Dendritic cell treated with granulocyte-macrophage colony-stimulating factor and Interleukin-4, amounts not matched to agents 40 ng/mL and 50 ng/mL, for 4 days (primary cell): ENCODE data around the gene ABI3BP.

Experiments used
- H3K27ac Mint-ChIP-seq: one replicate; pipeline ENCODE4 v1.8.0; 2022; ENCODE audit warnings: mild to moderate bottlenecking, mixed read lengths
- H3K27me3 Mint-ChIP-seq: one replicate; pipeline ENCODE4 v1.8.0; 2022; ENCODE audit warnings: mild to moderate bottlenecking, mixed read lengths
- H3K36me3 Mint-ChIP-seq: one replicate; pipeline ENCODE4 v1.8.0; 2022; ENCODE audit warnings: low read depth, mixed read lengths
- H3K4me1 Mint-ChIP-seq: one replicate; pipeline ENCODE4 v1.8.0; 2022; ENCODE audit warnings: low read depth, mixed read lengths
- H3K4me3 Mint-ChIP-seq: one replicate; pipeline ENCODE4 v1.8.0; 2022; ENCODE audit warnings: mild to moderate bottlenecking, moderate library complexity, mixed read lengths
- H3K9me3 Mint-ChIP-seq: one replicate; pipeline ENCODE4 v1.8.0; 2022; ENCODE audit warnings: mixed read lengths
- intact Hi-C: fragments of 100-400 bp; cut with micrococcal nuclease; formaldehyde crosslinking; loops from one replicate; pipeline ENCODE4 v1.15.0; 2022

Gene ABI3BP

DNA sequence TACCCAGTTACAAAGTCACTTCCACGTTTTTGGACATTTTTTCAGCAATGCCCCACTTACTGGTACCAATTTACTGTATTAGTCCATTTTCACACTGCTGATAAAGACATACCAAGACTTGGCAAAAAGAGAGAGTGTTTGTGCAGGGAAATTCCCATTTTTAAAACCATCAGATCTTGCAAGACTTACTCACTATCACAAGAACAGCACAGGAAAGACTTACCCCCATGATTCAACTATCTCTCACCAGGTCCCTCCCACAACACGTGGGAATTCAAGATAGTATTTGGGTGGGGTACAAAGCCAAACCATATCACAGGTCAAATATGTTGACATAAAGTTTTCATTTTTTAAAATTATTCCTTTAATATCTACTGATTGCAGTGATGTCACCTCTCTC lies 16.2 kb upstream of the ABI3BP start:
- Mint-ChIP-seq H3K27ac (no peak overlapping the region), H3K27me3 (no peaks in the 10 kb centered on the region), H3K36me3 (no peaks in the 10 kb centered on the region), H3K4me3 (no peak overlapping the region), H3K9me3 (peaks cover 80% of the 10 kb centered on the region), H3K4me1 (no peaks in the 10 kb centered on the region)
- intact Hi-C loops: no loop called here

DNA sequence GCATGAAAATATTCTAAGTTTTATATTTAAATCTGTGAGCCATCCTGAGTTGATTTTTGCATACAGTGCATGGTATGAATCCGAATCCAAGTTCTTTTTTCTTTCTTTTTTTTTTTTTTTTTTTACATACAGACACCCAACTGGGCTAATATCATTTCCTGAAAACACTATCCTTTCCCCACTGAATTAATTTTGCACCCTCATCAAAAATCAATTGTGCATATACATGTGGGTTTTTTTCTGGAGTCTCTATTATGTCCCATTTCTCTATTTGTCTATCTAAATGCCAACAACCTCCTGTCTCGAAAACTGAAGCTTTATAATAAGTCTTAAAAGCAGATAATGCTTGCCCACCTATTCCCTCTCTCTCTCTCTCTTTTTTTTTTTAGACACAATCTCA lies 5.9 kb upstream of the ABI3BP start:
- H3K9me3 Mint-ChIP-seq: no peaks in the 10 kb centered on the region
- H3K27me3 Mint-ChIP-seq: no peaks in the 10 kb centered on the region
- H3K27ac Mint-ChIP-seq: no peak overlapping the region
- H3K4me3 Mint-ChIP-seq: no peak overlapping the region
- no peaks in the 10 kb centered on the region for H3K4me1 Mint-ChIP-seq
- H3K36me3 Mint-ChIP-seq: no peaks in the 10 kb centered on the region
- intact Hi-C loops: no loop called here

DNA sequence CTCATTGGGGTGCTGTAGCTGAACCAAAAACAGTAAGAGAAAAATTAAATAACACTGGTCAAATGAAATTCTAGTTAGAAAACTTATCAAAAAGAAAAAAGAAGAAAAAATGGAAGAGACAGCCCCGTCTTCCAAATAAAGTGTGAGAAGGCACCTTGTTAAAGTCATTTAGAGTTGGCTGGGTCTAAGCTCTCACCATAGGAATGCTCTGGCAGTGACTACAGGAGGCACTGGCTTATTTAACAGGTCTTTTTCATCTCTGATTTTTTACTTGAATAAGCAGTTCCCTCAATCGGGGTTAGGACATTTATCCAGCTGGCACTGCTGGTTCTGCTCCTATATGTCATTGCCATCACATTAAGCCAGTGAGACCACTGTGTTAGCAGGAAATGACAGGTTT lies 1.6 kb upstream of the ABI3BP start:
- H3K9me3 Mint-ChIP-seq: no peaks in the 10 kb centered on the region
- H3K27ac Mint-ChIP-seq: no peak overlapping the region
- H3K4me1 Mint-ChIP-seq: no peaks in the 10 kb centered on the region
- H3K27me3 Mint-ChIP-seq: peaks cover 3% of the 10 kb centered on the region
- no peak overlapping the region for H3K4me3 Mint-ChIP-seq
- H3K36me3 Mint-ChIP-seq: no peaks in the 10 kb centered on the region
- intact Hi-C loops: no loop called here

DNA sequence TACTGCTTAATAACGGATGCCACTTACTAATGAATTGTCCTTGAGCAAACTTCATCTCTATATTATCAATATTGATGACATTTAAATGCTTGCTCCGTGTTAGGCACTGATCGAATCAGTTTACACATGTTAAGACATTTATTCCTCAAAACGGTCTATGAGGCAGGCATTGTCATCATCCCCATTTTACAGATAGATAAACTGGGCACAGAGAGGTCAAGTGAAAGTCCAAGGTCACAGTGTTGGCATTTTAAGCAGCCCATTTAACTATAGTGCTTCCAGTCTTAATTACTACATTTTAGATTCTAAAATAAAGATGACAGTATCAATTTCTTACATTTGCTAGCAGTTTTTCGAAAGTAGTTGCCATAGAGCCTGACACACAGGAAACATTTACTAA lies 966 bp upstream of the ABI3BP start:
- no peaks in the 10 kb centered on the region for H3K36me3 Mint-ChIP-seq
- intact Hi-C loops: no loop called here
- no peak overlapping the region for H3K4me3 Mint-ChIP-seq
- peaks cover 3% of the 10 kb centered on the region for H3K27me3 Mint-ChIP-seq
- H3K4me1 Mint-ChIP-seq: no peaks in the 10 kb centered on the region
- H3K27ac Mint-ChIP-seq: no peak overlapping the region
- no peaks in the 10 kb centered on the region for H3K9me3 Mint-ChIP-seq

DNA sequence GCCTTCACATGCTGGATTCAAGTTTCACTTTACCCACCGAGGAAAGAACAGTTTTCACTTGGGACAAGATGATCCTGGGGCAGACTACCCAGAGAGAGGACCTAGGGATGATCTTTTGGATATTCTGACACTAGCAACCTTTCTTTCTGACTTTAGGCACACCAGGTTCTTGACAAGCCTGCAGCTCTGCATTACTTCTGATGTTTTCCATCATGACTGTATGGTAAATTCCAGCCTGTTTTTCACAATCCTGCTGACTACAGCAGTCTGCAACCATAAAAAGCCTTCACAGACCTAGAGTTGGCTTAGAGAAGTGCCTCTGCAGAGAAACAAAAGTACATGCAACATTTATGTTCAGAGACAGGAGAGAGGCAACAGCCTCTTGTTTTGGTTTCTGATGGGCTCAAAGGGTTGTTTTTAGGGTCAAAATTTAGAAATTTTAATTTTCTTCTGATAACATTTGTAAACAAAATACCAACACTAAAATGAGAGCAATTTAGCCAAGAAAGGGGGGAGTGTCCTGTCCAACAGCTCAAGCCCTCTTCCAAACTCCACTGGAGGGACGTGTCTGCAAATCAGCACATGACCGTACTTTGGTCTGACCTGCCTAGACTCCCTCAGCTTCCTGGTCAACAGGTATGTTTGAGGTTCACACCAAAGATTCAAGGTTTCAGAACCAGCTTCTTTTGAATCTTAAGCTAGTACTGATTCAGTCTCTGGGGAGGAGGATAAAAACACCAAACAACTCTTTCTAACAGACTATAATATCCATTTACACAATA lies 799 bp downstream of the ABI3BP start:
- no peaks in the 10 kb centered on the region for H3K9me3 Mint-ChIP-seq
- intact Hi-C loops: no loop called here
- peaks cover 3% of the 10 kb centered on the region for H3K27me3 Mint-ChIP-seq
- H3K4me3 Mint-ChIP-seq: no peak overlapping the region
- no peak overlapping the region for H3K27ac Mint-ChIP-seq
- H3K36me3 Mint-ChIP-seq: no peaks in the 10 kb centered on the region
- no peaks in the 10 kb centered on the region for H3K4me1 Mint-ChIP-seq

DNA sequence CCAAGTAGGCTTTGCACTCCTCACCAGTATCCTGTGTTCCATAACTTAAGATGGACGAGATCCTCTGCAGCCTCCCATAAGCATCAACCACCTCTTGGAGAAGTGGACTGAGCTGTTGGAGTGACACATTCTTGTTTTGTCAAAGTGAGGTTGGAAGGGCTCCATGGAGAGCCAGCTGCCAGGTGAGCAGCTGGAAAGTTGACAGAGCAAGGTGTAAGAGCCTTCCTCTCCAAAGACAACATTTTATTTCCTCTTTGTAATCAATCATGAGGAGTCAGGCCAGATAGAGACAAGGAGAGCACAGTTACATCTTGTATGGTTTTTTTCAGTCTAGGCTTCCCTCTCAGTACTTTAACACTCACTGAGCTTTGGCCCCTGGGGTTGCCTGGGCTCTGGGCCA lies 5.1 kb downstream of the ABI3BP start:
- Mint-ChIP-seq H3K27me3 (no peaks in the 10 kb centered on the region), H3K36me3 (no peaks in the 10 kb centered on the region), H3K4me1 (no peaks in the 10 kb centered on the region), H3K4me3 (no peak overlapping the region), H3K9me3 (no peaks in the 10 kb centered on the region), H3K27ac (no peak overlapping the region)
- intact Hi-C loops: no loop called here

DNA sequence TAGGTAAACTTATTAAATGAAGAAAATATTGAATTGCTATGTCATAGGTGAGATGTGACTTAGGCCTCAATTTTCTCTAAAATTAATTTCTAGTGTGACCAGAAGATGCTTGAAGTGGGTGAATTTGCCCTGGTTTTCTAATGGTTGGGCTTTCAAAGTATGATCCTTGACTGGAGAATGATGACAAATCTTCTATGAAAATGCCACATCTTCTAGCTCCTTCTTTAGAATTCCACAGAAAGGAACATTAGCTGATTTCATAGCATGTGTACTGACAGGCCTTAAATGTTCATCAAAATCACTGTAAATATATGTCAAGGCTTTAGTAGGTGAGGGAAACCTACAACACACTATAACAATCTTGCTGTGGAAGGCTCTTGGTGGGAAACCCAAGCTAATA lies 8.9 kb downstream of the ABI3BP start:
- no peaks in the 10 kb centered on the region for H3K4me1 Mint-ChIP-seq

DNA sequence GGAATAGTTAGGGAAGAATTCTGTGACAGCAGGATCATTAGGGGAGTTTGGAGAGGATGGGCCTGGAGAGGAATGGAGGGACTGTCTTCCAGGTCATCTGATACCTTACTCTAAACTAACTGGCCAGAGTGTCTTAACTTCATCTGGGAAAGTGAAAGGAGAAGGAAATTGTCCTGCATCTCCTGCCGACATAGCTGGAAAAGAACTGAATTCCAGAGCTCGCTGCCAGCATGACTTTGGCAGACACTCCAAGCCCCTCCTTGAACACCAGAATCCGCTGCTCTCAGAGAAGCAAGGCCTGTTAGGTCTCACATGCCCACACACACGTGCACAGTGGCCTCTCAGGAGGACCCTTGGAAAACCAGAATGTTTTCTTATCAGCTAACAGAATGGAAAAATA lies 10.5 kb downstream of the ABI3BP start:
- intact Hi-C loops: no loop called here
- Mint-ChIP-seq H3K9me3 (no peaks in the 10 kb centered on the region), H3K4me3 (no peak overlapping the region), H3K27ac (no peak overlapping the region), H3K4me1 (no peaks in the 10 kb centered on the region), H3K36me3 (no peaks in the 10 kb centered on the region), H3K27me3 (no peaks in the 10 kb centered on the region)

More for the DNA sequence above, 8.9 kb downstream of the ABI3BP start:
- Mint-ChIP-seq H3K4me3 (no peak overlapping the region), H3K9me3 (no peaks in the 10 kb centered on the region), H3K27ac (no peak overlapping the region), H3K36me3 (no peaks in the 10 kb centered on the region), H3K27me3 (no peaks in the 10 kb centered on the region)
- intact Hi-C loops: no loop called here

DNA sequence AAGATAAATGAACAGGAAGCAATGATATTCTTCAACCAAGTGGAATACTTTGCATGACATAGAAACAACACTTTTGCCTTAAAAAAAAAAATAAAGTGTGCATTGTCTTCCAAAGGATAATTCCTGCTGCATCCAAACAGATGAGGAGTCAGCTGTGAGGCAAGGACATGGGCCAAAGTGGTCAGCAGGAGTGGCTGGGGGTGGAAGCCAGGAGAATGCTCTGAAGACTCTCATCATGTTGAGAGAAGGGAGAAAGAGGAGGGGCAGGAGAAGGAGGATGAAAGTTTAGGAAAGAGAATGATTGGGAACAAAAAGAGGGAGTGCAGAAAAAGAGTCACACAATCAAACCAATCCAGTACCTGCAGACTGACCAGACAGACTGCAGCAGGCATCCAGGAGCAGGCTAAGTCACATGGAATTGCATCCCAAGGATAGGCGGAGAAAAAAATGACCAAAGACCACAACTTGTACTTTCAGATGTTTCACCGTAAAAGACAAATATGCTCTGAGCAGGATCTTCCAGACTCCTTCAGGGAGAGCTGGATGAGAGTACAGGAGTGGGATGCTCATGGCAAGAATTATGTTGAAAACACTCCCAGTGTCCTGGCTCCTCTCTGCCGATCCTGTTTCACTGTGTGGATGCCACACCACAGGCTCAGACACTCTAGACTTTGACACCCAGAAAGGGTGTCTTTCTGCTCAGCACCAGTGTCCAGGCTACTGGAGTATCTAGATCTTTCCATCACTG lies 11.9 kb downstream of the ABI3BP start:
- Mint-ChIP-seq H3K27ac (no peak overlapping the region), H3K9me3 (no peaks in the 10 kb centered on the region), H3K4me1 (no peaks in the 10 kb centered on the region), H3K27me3 (no peaks in the 10 kb centered on the region), H3K4me3 (no peak overlapping the region), H3K36me3 (no peaks in the 10 kb centered on the region)
- intact Hi-C loops: no loop called here

DNA sequence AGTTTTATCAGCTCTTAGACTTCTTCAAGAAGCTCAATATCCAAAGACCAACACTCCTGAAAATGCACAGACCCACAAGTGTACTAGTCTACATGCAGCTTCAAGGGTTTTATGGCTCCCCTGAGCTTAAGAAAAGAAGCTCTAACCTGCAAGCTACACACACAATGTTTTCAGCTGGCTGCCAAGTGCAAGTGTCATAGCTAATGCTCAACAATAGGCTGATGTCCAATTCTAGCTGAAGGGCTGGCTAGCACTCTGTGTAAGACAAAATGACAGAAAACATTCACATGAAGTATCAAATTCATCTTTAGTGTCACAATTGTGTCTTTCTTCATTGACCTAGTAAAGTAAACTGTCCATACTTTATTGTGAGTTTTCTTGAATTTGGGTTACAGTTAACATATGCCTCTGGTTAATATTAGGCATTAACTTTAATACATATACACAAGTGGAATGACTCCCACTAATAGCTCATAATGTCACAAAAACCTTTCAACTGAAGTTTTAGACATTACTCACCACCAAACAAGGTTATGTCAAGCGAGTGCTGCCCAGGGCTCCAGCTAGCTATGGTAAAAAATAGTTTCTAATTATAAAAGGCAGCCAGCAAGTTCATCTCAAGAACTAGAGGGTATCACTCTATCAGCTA lies 15.1 kb downstream of the ABI3BP start:
- Mint-ChIP-seq H3K4me1 (no peaks in the 10 kb centered on the region), H3K4me3 (no peak overlapping the region), H3K27me3 (no peaks in the 10 kb centered on the region), H3K27ac (no peak overlapping the region), H3K9me3 (no peaks in the 10 kb centered on the region), H3K36me3 (no peaks in the 10 kb centered on the region)
- intact Hi-C loops: no loop called here

DNA sequence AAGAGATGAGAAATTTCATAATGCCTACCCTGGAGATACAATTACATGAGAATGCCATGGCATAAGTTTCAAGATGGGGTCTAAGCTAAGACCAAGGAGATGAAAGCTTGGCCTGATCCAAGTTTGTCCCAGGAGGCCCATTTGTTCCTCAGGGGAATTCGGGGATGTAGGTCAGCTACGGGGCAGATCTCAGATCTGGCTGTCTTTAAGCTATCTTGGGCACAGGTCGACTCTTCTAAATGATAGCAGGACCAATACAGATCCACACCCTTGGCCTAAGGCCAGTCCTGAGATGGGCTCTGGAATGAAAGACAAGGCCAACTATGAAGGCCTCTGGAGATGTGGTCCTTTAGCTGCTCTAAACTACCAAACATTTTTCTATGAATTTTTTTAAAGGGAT lies 16.6 kb downstream of the ABI3BP start:
- Mint-ChIP-seq H3K4me3 (no peak overlapping the region), H3K27me3 (no peaks in the 10 kb centered on the region), H3K4me1 (no peaks in the 10 kb centered on the region), H3K27ac (no peak overlapping the region), H3K9me3 (no peaks in the 10 kb centered on the region), H3K36me3 (no peaks in the 10 kb centered on the region)
- intact Hi-C loops: no loop called here

DNA sequence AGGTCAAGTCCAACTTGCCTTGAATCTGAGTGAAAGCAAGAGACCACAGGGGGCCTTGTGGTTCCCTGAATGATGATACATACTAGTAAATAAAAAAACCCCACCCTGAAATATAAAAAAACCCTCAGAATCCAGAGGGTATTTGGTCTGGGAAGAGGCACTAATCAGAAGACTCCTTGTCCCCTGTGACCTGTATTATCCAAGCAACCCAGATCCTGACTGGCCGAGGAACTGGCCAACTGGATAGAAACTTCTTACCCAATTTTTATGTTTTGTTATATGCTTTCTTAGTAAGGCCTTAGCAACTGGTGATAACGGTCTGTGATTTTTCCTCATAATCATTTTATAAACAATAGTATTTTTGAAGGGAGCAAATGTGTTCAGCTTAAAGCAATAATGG lies 17.5 kb downstream of the ABI3BP start:
- intact Hi-C loops: no loop called here
- Mint-ChIP-seq H3K4me3 (no peak overlapping the region), H3K36me3 (no peaks in the 10 kb centered on the region), H3K9me3 (no peaks in the 10 kb centered on the region), H3K27me3 (no peaks in the 10 kb centered on the region), H3K27ac (no peak overlapping the region), H3K4me1 (no peaks in the 10 kb centered on the region)

DNA sequence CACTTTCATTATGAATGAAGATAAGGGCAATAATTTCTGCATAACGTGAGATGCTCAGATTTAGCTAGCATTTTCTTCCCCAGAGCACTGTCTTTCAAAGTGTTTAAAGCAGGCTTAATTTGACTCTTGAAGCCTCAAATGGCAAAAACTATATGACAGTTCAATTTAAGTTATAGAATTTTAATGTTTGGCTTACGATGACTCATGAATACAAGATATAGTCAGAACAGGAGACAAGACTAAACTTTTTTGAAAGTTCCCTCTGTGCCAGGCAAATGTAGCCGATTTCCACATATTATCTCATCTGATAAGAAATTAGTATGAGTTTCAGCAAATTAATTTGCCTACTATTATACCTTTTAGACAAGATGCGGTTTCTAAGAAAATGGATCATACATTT lies 19.6 kb downstream of the ABI3BP start:
- Mint-ChIP-seq H3K27ac (no peak overlapping the region), H3K9me3 (no peaks in the 10 kb centered on the region), H3K4me3 (no peak overlapping the region), H3K27me3 (no peaks in the 10 kb centered on the region), H3K4me1 (no peaks in the 10 kb centered on the region), H3K36me3 (no peaks in the 10 kb centered on the region)
- intact Hi-C loops: no loop called here

DNA sequence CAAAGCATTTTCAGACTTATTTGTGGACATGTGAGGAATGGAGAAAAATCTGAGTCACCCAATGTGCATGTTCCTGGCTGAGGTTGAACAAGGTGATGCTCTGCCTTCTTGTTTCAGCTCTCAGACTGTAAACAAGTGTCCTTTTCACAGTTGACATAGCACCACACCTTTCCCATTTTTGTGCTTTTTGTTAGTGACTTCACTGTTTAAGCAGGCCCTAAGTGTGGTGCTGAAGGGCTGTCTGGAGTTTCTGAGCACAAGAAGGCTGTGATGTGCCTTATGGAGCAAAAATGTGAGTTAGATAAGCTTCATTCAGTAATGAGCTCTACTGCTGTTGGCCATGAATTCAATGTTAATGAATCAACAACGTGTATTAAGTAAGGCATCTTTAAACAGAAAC lies 20.4 kb downstream of the ABI3BP start:
- Mint-ChIP-seq H3K4me1 (no peaks in the 10 kb centered on the region), H3K36me3 (no peaks in the 10 kb centered on the region), H3K4me3 (no peak overlapping the region), H3K9me3 (no peaks in the 10 kb centered on the region), H3K27ac (no peak overlapping the region), H3K27me3 (no peaks in the 10 kb centered on the region)
- intact Hi-C loops: no loop called here
